Immature natural killer cell (primary cell): ENCODE results near the gene AQR. TPM values are rescaled to one million over a fixed set of nuclear protein-coding genes. Genes with fewer than 3 reads are reported as not detected.
"Not testable (repeated sequence)": the region's sequence is repeated elsewhere in the genome, so short reads cannot be mapped to it uniquely, and the experiment has no call there.

Experiments used
- DNase-seq, 3 donors: peaks; one replicate each; pipeline ENCODE4 v3.0.0; 2022; ENCODE audit warnings: mixed read lengths in 1 of 3
- H3K27ac Mint-ChIP-seq, 6 donors: one replicate each; pipeline ENCODE4 v1.8.0; 2020; ENCODE audit warnings: mixed read lengths in 6 of 6, mild to moderate bottlenecking in 5 of 6, inconsistent platforms in 4 of 6, moderate library complexity in 3 of 6
- H3K27me3 Mint-ChIP-seq, 3 donors: one replicate each; pipeline ENCODE4 v1.8.0; 2020 to 2021; ENCODE audit warnings: low read depth in 3 of 3, mild to moderate bottlenecking in 3 of 3, mixed read lengths in 3 of 3, moderate library complexity in 3 of 3, inconsistent platforms in 1 of 3
- H3K36me3 Mint-ChIP-seq, 3 donors: one replicate each; pipeline ENCODE4 v1.8.0; 2020; ENCODE audit warnings: mixed read lengths in 3 of 3, inconsistent platforms in 2 of 3, mild to moderate bottlenecking in 2 of 3
- H3K4me1 Mint-ChIP-seq, 2 donors: one replicate each; pipeline ENCODE4 v1.8.0; 2020; ENCODE audit warnings: inconsistent platforms in 2 of 2, mild to moderate bottlenecking in 2 of 2, mixed read lengths in 2 of 2, moderate library complexity in 1 of 2
- H3K4me3 Mint-ChIP-seq, 5 donors: one replicate each; pipeline ENCODE4 v1.8.0; 2020; ENCODE audit warnings: mild to moderate bottlenecking in 5 of 5, mixed read lengths in 5 of 5, inconsistent platforms in 3 of 5, moderate library complexity in 3 of 5
- H3K9me3 Mint-ChIP-seq, 6 donors: one replicate each; pipeline ENCODE4 v1.8.0; 2020; ENCODE audit warnings: mild to moderate bottlenecking in 6 of 6, mixed read lengths in 6 of 6, inconsistent platforms in 4 of 6, moderate library complexity in 3 of 6
- polyA plus RNA-seq, 3 donors: library from polyadenylated mRNA; unstranded; fragments of 300-500 nt; fragmentation: Illumina TruSeq; gene quantifications; one replicate each; pipeline ENCODE4 v1.2.3, GENCODE V29; 2021

Gene AQR
- polyA plus RNA-seq, 3 donors from 2014 or later, result 8.5 to 16.2 (median 9.9) TPM

- Mint-ChIP-seq H3K27ac (peak overlapping the region; percentile 97 to 99 (median 98)), H3K4me3 (peak overlapping the region; percentile 94 to 99 (median 97)), H3K36me3 (peaks cover 0 to 6% (median 5%) of the 10 kb centered on the region in 3 donors), H3K4me1 (peaks cover 40 to 54% of the 10 kb centered on the region in 2 donors), H3K27me3 (peaks cover 8 to 19% (median 11%) of the 10 kb centered on the region in 3 donors), H3K9me3 (no peaks in the 10 kb centered on the region)
- no peak for DNase-seq
Observed at GRCh38 chr15:34986771-34987480, 17.4 kb upstream of the AQR start.

DNA sequence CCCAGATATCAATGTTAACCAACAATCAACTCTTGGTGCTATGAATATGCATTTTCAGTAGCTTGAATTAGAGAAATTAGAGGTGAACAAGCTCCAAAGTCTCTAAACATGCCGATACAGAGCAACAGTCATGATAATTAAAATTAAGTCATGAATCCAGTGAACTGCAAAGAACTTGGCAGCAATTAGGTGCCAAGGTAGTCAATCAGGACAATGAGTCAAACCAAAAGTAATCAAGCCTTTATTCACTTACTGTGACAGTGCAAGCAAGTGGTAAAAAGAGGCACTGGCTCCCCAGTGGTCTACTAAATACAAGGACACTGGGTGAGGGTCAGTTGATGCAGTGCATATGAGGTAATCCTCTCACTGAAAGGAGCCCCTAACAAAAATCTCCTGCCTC lies 16.8 kb upstream of the AQR start:
- H3K4me1 Mint-ChIP-seq, result peaks cover 40 to 60% of the 10 kb centered on the region in 2 donors
- peak overlapping the region; percentile 94 to 99 (median 97) for H3K4me3 Mint-ChIP-seq
- DNase-seq, result no peak
- H3K27me3 Mint-ChIP-seq, result peaks cover 8 to 19% (median 11%) of the 10 kb centered on the region in 3 donors
- peaks cover 0 to 10% (median 6%) of the 10 kb centered on the region in 3 donors for H3K36me3 Mint-ChIP-seq
- H3K9me3 Mint-ChIP-seq, result no peaks in the 10 kb centered on the region
- peak overlapping the region; percentile 67 to 99 (median 98) for H3K27ac Mint-ChIP-seq

GRCh38 chr15:34984889-34985630 lies 15.5 kb upstream of the AQR start:
- Mint-ChIP-seq H3K9me3 (no peaks in the 10 kb centered on the region), H3K27me3 (peaks cover 8 to 19% (median 11%) of the 10 kb centered on the region in 3 donors), H3K4me1 (peaks cover 40 to 61% of the 10 kb centered on the region in 2 donors), H3K4me3 (peak overlapping the region in 1 of 5 donors; percentile 22), H3K27ac (peak overlapping the region; percentile 22 to 71 (median 37)), H3K36me3 (peaks cover 0 to 13% (median 8%) of the 10 kb centered on the region in 3 donors)
- DNase-seq, result no peak

GRCh38 chr15:34976743-34977142 lies 7.2 kb upstream of the AQR start:
- H3K27me3 Mint-ChIP-seq, result no peaks in the 10 kb centered on the region
- H3K4me1 Mint-ChIP-seq, result peaks cover 1 to 5% of the 10 kb centered on the region in 2 donors
- no peak for DNase-seq
- no peaks in the 10 kb centered on the region for H3K9me3 Mint-ChIP-seq
- peaks cover 3 to 11% (median 4%) of the 10 kb centered on the region in 3 donors for H3K36me3 Mint-ChIP-seq
- no peak overlapping the region for H3K4me3 Mint-ChIP-seq
- H3K27ac Mint-ChIP-seq, result peak overlapping the region in 1 of 6 donors; percentile 37

- H3K4me3 Mint-ChIP-seq, result no peak overlapping the region
- H3K27ac Mint-ChIP-seq, result peak overlapping the region in 1 of 6 donors; percentile 5
- H3K4me1 Mint-ChIP-seq, result peaks cover 0 to 1% of the 10 kb centered on the region in 2 donors
- H3K36me3 Mint-ChIP-seq, result peaks cover 0 to 6% (median 4%) of the 10 kb centered on the region in 3 donors
- H3K27me3 Mint-ChIP-seq, result no peaks in the 10 kb centered on the region
- no peaks in the 10 kb centered on the region for H3K9me3 Mint-ChIP-seq
- no peak for DNase-seq
Observed at GRCh38 chr15:34976073-34976472, 6.5 kb upstream of the AQR start.

- Mint-ChIP-seq H3K36me3 (peaks cover 0 to 6% (median 4%) of the 10 kb centered on the region in 3 donors), H3K4me1 (peaks cover 14 to 15% of the 10 kb centered on the region in 2 donors), H3K4me3 (no peak overlapping the region), H3K27ac (no peak overlapping the region), H3K27me3 (peaks cover 3 to 7% (median 4%) of the 10 kb centered on the region in 3 donors), H3K9me3 (no peaks in the 10 kb centered on the region)
- no peak for DNase-seq
Observed at GRCh38 chr15:34973512-34973911, 4.0 kb upstream of the AQR start.

DNA sequence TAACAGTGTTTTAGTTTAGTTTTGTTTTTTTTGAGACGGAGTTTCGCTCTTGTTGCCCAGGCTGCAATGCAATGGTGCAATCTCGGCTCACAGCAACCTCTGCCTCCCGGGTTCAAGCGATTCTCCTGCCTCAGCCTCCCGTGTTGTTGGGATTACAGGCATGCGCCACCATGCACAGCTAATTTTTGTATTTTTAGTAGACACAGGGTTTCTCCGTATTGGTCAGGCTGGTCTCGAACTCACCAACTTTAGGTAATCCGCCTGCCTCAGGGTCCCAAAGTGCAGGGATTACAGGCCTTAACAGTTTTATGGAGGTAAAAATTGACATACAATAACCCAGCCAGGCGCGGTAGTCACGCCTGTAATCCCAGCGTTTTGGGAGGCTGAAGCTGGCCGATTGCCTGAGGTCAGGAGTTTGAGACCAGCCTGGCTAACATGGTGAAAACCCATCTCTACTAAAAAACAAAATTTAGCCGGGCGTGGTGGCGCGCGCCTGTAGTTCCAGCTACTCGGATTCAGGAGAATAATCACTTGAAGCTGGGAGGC lies 629 bp upstream of the AQR start:
- Mint-ChIP-seq H3K27me3 (peaks cover 4 to 10% (median 4%) of the 10 kb centered on the region in 3 donors), H3K27ac (peak overlapping the region in 4 of 6 donors; percentile 84 to 96 (median 90)), H3K4me1 (peaks cover 35 to 48% of the 10 kb centered on the region in 2 donors), H3K4me3 (peak overlapping the region; percentile 97 to 100 (median 99))
- not testable (repeated sequence) for H3K36me3 Mint-ChIP-seq, H3K9me3 Mint-ChIP-seq, DNase-seq

DNA sequence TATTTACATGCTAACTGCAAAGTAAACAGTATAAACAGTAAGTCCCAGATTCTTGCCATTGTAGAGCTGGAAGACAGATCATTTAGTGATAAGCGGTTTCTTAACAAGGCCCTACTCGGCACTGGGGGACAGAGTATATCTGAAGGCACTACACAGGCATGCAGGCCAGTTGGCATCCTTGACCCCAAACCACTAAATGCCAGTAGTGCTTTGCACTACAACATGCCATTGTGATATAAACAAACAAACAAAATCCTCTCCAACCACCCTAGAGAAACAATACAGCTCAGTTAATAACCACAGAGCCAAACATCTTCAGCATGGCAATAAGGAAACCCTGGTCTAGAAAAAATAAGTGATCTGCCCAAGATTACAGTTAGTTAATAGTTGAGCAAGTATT lies 5.3 kb downstream of the AQR start:
- DNase-seq, result no peak
- Mint-ChIP-seq H3K27ac (peak overlapping the region in 2 of 6 donors; percentile 5 to 57), H3K9me3 (no peaks in the 10 kb centered on the region), H3K4me1 (peaks cover 45 to 61% of the 10 kb centered on the region in 2 donors), H3K36me3 (peaks cover 3 to 14% (median 11%) of the 10 kb centered on the region in 3 donors), H3K27me3 (peaks cover 0 to 5% (median 2%) of the 10 kb centered on the region in 3 donors), H3K4me3 (no peak overlapping the region)

GRCh38 chr15:34953851-34954250 lies 15.7 kb downstream of the AQR start:
- Mint-ChIP-seq H3K9me3 (no peaks in the 10 kb centered on the region), H3K27me3 (peaks cover 0 to 2% (median 0%) of the 10 kb centered on the region in 3 donors), H3K4me3 (no peak overlapping the region), H3K27ac (no peak overlapping the region), H3K36me3 (peaks cover 13 to 16% (median 14%) of the 10 kb centered on the region in 3 donors), H3K4me1 (peaks cover 3 to 9% of the 10 kb centered on the region in 2 donors)
- no peak for DNase-seq

DNA sequence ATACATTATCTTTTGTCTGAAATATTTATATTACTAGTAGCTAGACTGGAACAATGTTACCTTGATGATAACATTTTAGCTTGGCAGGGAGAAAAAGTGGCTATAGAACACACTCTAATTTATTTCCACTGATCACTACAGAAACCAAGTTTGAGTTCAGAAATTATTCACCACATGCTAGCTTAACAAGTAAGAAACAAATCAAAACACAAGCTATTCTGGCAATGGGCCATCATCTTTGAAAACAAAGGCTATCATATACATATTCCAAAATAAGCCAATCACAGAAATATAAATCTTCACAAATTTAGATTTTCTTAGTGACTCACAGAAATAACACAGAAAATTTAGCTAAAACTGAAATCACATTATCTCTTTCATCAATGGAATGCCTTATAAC lies 17.1 kb downstream of the AQR start:
- peaks cover 0 to 2% (median 0%) of the 10 kb centered on the region in 3 donors for H3K27me3 Mint-ChIP-seq

GRCh38 chr15:34951993-34952392 lies 17.5 kb downstream of the AQR start:
- no peak overlapping the region for H3K27ac Mint-ChIP-seq
- H3K27me3 Mint-ChIP-seq, result peaks cover 0 to 2% (median 0%) of the 10 kb centered on the region in 3 donors
- H3K4me3 Mint-ChIP-seq, result no peak overlapping the region
- H3K9me3 Mint-ChIP-seq, result no peaks in the 10 kb centered on the region
- peaks cover 3 to 9% of the 10 kb centered on the region in 2 donors for H3K4me1 Mint-ChIP-seq
- H3K36me3 Mint-ChIP-seq, result peaks cover 13 to 21% (median 19%) of the 10 kb centered on the region in 3 donors
- DNase-seq, result no peak

More for the DNA sequence above, 17.1 kb downstream of the AQR start:
- H3K9me3 Mint-ChIP-seq, result no peaks in the 10 kb centered on the region
- no peak overlapping the region for H3K4me3 Mint-ChIP-seq
- no peak for DNase-seq
- H3K27ac Mint-ChIP-seq, result no peak overlapping the region
- H3K36me3 Mint-ChIP-seq, result peaks cover 13 to 20% (median 19%) of the 10 kb centered on the region in 3 donors
- H3K4me1 Mint-ChIP-seq, result peaks cover 3 to 9% of the 10 kb centered on the region in 2 donors

GRCh38 chr15:34944936-34945335 lies 24.6 kb downstream of the AQR start:
- no peaks in the 10 kb centered on the region for H3K9me3 Mint-ChIP-seq
- H3K4me3 Mint-ChIP-seq, result no peak overlapping the region
- no peak for DNase-seq
- peaks cover 0 to 3% (median 0%) of the 10 kb centered on the region in 3 donors for H3K27me3 Mint-ChIP-seq
- no peaks in the 10 kb centered on the region for H3K4me1 Mint-ChIP-seq
- H3K36me3 Mint-ChIP-seq, result peaks cover under 1 to 28% (median 16%) of the 10 kb centered on the region in 3 donors
- H3K27ac Mint-ChIP-seq, result peak overlapping the region in 1 of 6 donors; percentile 17

DNA sequence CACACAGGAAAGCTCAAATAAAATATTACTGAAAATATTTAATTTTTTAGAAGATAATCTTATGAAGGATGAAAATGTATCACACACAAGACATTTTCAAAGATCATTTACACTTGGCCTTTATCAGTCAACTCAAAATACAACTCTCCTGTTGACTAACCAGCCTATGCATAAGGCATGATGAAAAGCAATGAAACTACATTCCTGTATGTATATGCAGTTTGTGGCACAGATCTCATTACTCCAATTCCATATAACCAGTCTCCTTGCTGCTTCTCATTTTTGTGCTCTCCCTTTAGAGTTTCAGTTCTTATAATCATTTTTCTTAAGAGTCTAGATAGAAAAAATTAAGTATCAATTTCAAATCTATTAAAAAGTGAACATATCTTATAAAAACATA lies 25.8 kb downstream of the AQR start:
- no peak overlapping the region for H3K27ac Mint-ChIP-seq
- H3K36me3 Mint-ChIP-seq, result peaks cover 6 to 35% (median 16%) of the 10 kb centered on the region in 3 donors
- peaks cover 0 to 3% (median 0%) of the 10 kb centered on the region in 3 donors for H3K27me3 Mint-ChIP-seq
- no peak for DNase-seq
- no peaks in the 10 kb centered on the region for H3K9me3 Mint-ChIP-seq
- no peak overlapping the region for H3K4me3 Mint-ChIP-seq
- no peaks in the 10 kb centered on the region for H3K4me1 Mint-ChIP-seq
